HFF-Myc (cell line): ENCODE measurements around the gene FNBP1L.

Source experiments
- DNase-seq: peaks from one replicate; pipeline ENCODE4 v3.0.0-alpha.2; 2011; ENCODE audit warnings: low read depth; ENCODE audit errors: extremely low read depth
- H3K4me3 ChIP-seq: replicated peaks from 2 replicates; pipeline ENCODE4 v1.5.1; 2011; ENCODE audit warnings: low read depth, mild to moderate bottlenecking, control low read depth, low read length
- CTCF ChIP-seq: IDR thresholded peaks from 2 replicates; pipeline ENCODE4 v1.5.1; 2012; ENCODE audit warnings: mild to moderate bottlenecking, low read depth, low read length, control low read depth; ENCODE audit errors: missing control alignments

FNBP1L gene

GRCh38 chr1:93483200-93483599 is 35.3 kb downstream of the FNBP1L start:
- no peak overlapping the region for H3K4me3 ChIP-seq
- no peak for TF ChIP-seq CTCF
- DNase-seq, result no peak

- no peak overlapping the region for H3K4me3 ChIP-seq
- TF ChIP-seq CTCF, result no peak
- no peak for DNase-seq
Measured at GRCh38 chr1:93483606-93484005, 35.7 kb downstream of the FNBP1L start.

- no peak for TF ChIP-seq CTCF
- H3K4me3 ChIP-seq, result no peak overlapping the region
- DNase-seq, result no peak
Measured at GRCh38 chr1:93488207-93488606, 40.3 kb downstream of the FNBP1L start.

- no peak overlapping the region for H3K4me3 ChIP-seq
- no peak for TF ChIP-seq CTCF
- DNase-seq, result no peak
Measured at GRCh38 chr1:93489756-93490155, 41.8 kb downstream of the FNBP1L start.

GRCh38 chr1:93490357-93490756 is 42.4 kb downstream of the FNBP1L start:
- TF ChIP-seq CTCF, result no peak
- no peak for DNase-seq
- H3K4me3 ChIP-seq, result no peak overlapping the region

GRCh38 chr1:93495911-93496310 is 48.0 kb downstream of the FNBP1L start:
- TF ChIP-seq CTCF, result no peak
- no peak for DNase-seq

GRCh38 chr1:93496520-93496919 is 48.6 kb downstream of the FNBP1L start:
- no peak for DNase-seq
- H3K4me3 ChIP-seq, result no peak overlapping the region
- TF ChIP-seq CTCF, result no peak

More at GRCh38 chr1:93495911-93496310, 48.0 kb downstream of the FNBP1L start:
- no peak overlapping the region for H3K4me3 ChIP-seq
